Effector CD8-positive, alpha-beta T cell (primary cell): ENCODE results near the gene TPST1.
"Not testable (repeated sequence)": the region's sequence is repeated elsewhere in the genome, so short reads cannot be mapped to it uniquely, and the experiment has no call there.

Experiments used
- DNase-seq: peaks from one replicate; lab custom pipeline; 2025; lab: John Stamatoyannopoulos, UW
- total RNA-seq, 4 experiments: gene quantifications; one replicate each; lab custom pipeline; 2026; lab: John Stamatoyannopoulos, UW

Gene TPST1
- total RNA-seq, result 0.80 to 5.1 (median 2.4) reads per million in 4 experiments

- DNase-seq, result peak; percentile 72
Measured at GRCh38 chr7:66204822-66205740, at the start of gene TPST1. Gene TPST1 (plus strand): TSS chr7:66205334. CDS start chr7:66240426, 35,092 bp downstream.

- DNase-seq, result not testable (repeated sequence)
Measured at GRCh38 chr7:66156035-66156434, 49.1 kb upstream of the TPST1 start.

- no peak for DNase-seq
Measured at GRCh38 chr7:66157060-66157459, 48.1 kb upstream of the TPST1 start.

GRCh38 chr7:66162622-66163021 lies 42.5 kb upstream of the TPST1 start:
- DNase-seq, result no peak

- no peak for DNase-seq
Measured at GRCh38 chr7:66163186-66163610, 41.9 kb upstream of the TPST1 start.

- no peak for DNase-seq
Measured at GRCh38 chr7:66164356-66164755, 40.8 kb upstream of the TPST1 start.

- no peak for DNase-seq
Measured at GRCh38 chr7:66167773-66168387, 37.3 kb upstream of the TPST1 start.

GRCh38 chr7:66169616-66170015 lies 35.5 kb upstream of the TPST1 start:
- no peak for DNase-seq

- no peak for DNase-seq
Measured at GRCh38 chr7:66170309-66171231, 34.6 kb upstream of the TPST1 start.

- DNase-seq, result not testable (repeated sequence)
Measured at GRCh38 chr7:66172536-66173401, 32.4 kb upstream of the TPST1 start.

GRCh38 chr7:66173856-66174255 lies 31.3 kb upstream of the TPST1 start:
- no peak for DNase-seq

- not testable (repeated sequence) for DNase-seq
Measured at GRCh38 chr7:66175006-66175405, 30.1 kb upstream of the TPST1 start.

- no peak for DNase-seq
Measured at GRCh38 chr7:66176914-66177313, 28.2 kb upstream of the TPST1 start.

- DNase-seq, result no peak
Measured at GRCh38 chr7:66178258-66178657, 26.9 kb upstream of the TPST1 start.

- DNase-seq, result no peak
Measured at GRCh38 chr7:66181329-66181728, 23.8 kb upstream of the TPST1 start.

- DNase-seq, result no peak
Measured at GRCh38 chr7:66181845-66182244, 23.3 kb upstream of the TPST1 start.

- no peak for DNase-seq
Measured at GRCh38 chr7:66182920-66183319, 22.2 kb upstream of the TPST1 start.

- no peak for DNase-seq
Measured at GRCh38 chr7:66183700-66184099, 21.4 kb upstream of the TPST1 start.

- no peak for DNase-seq
Measured at GRCh38 chr7:66185680-66186187, 19.4 kb upstream of the TPST1 start.

- DNase-seq, result no peak
Measured at GRCh38 chr7:66186991-66187390, 18.1 kb upstream of the TPST1 start.

GRCh38 chr7:66187905-66188304 lies 17.2 kb upstream of the TPST1 start:
- DNase-seq, result no peak
